WTC11 (cell line): ENCODE results near the gene SLC7A6. TPM values are rescaled to one million over a fixed set of nuclear protein-coding genes. Genes with fewer than 3 reads are reported as not detected.

Source experiments
- ATF1 ChIP-seq: sonication (generic); formaldehyde crosslinking; IDR thresholded peaks from 2 replicates; pipeline ENCODE4 v1.8.1; 2023; ENCODE audit warnings: mild to moderate bottlenecking, moderate library complexity, missing genetic modification reagents
- CREM ChIP-seq: sonication (generic); formaldehyde crosslinking; IDR thresholded peaks from 2 replicates; pipeline ENCODE4 v1.8.1; 2022; ENCODE audit warnings: mild to moderate bottlenecking, missing genetic modification reagents, moderate library complexity
- E2F5 ChIP-seq: sonication (generic); formaldehyde crosslinking; IDR thresholded peaks from 2 replicates; pipeline ENCODE4 v1.8.1; 2022; ENCODE audit warnings: mild to moderate bottlenecking, moderate library complexity, missing genetic modification reagents
- ETV6 ChIP-seq: sonication (generic); formaldehyde crosslinking; IDR thresholded peaks from 2 replicates; pipeline ENCODE4 v1.8.1; 2022; ENCODE audit warnings: mild to moderate bottlenecking, missing genetic modification reagents
- FOXK1 ChIP-seq: sonication (generic); formaldehyde crosslinking; IDR thresholded peaks from 2 replicates; pipeline ENCODE4 v1.8.0; 2022; ENCODE audit warnings: mild to moderate bottlenecking, moderate library complexity, missing genetic modification reagents
- FOXP1 ChIP-seq: sonication (generic); formaldehyde crosslinking; IDR thresholded peaks from 2 replicates; pipeline ENCODE4 v1.8.0; 2022; ENCODE audit warnings: missing genetic modification reagents, mild to moderate bottlenecking, moderate library complexity, borderline replicate concordance
- HMGXB4 ChIP-seq: sonication (generic); formaldehyde crosslinking; IDR thresholded peaks from 2 replicates; pipeline ENCODE4 v1.8.1; 2023; ENCODE audit warnings: mild to moderate bottlenecking, moderate library complexity, missing genetic modification reagents
- KAT7 ChIP-seq: sonication (generic); formaldehyde crosslinking; IDR thresholded peaks from 2 replicates; pipeline ENCODE4 v1.8.1; 2023; ENCODE audit warnings: missing genetic modification reagents, mild to moderate bottlenecking, borderline replicate concordance
- MXD4 ChIP-seq: fragments of 250-450 bp; sonication (Bioruptor Pico); IDR thresholded peaks from 2 replicates; pipeline ENCODE4 v1.8.0; 2021; ENCODE audit warnings: mild to moderate bottlenecking, moderate library complexity, borderline replicate concordance
- NFE2L1 ChIP-seq: sonication (generic); formaldehyde crosslinking; IDR thresholded peaks from 2 replicates; pipeline ENCODE4 v1.8.1; 2023; ENCODE audit warnings: missing genetic modification reagents
- NR1H2 ChIP-seq: sonication (generic); formaldehyde crosslinking; IDR thresholded peaks from 2 replicates; pipeline ENCODE4 v1.9.0; 2021; ENCODE audit warnings: mild to moderate bottlenecking, moderate library complexity, missing genetic modification reagents
- SOX15 ChIP-seq: fragments of 250-450 bp; sonication (Bioruptor Pico); IDR thresholded peaks from 2 replicates; pipeline ENCODE4 v1.9.0; 2021; ENCODE audit warnings: mild to moderate bottlenecking
- TCF7 ChIP-seq: sonication (generic); formaldehyde crosslinking; IDR thresholded peaks from 2 replicates; pipeline ENCODE4 v1.8.0; 2022; ENCODE audit warnings: mild to moderate bottlenecking, low read depth, missing genetic modification reagents, moderate library complexity
- TEAD1 ChIP-seq: sonication (generic); formaldehyde crosslinking; IDR thresholded peaks from 2 replicates; pipeline ENCODE4 v1.8.0; 2022; ENCODE audit warnings: mild to moderate bottlenecking, missing genetic modification reagents
- ZNF138 ChIP-seq: sonication (generic); formaldehyde crosslinking; conservative IDR thresholded peaks from 2 replicates; pipeline ENCODE4 v1.8.1; 2022; ENCODE audit warnings: mild to moderate bottlenecking, moderate library complexity, missing genetic modification reagents
- ZNF263 ChIP-seq: sonication (generic); formaldehyde crosslinking; IDR thresholded peaks from 2 replicates; pipeline ENCODE4 v1.8.1; 2022; ENCODE audit warnings: low read depth, mild to moderate bottlenecking, moderate library complexity, missing genetic modification reagents
- ZNF423 ChIP-seq: fragments of 250-450 bp; sonication (Bioruptor Pico); IDR thresholded peaks from 2 replicates; pipeline ENCODE4 v2.1.2; 2022; ENCODE audit warnings: mild to moderate bottlenecking, moderate library complexity
- total RNA-seq: library from RNA; stranded (reverse); gene quantifications from 3 replicates; pipeline ENCODE4 v1.2.3, GENCODE V29; 2021
- TF ChIP-seq, protein P1 (sequence below): sonication (generic); formaldehyde crosslinking; IDR thresholded peaks from 2 replicates; pipeline ENCODE4 v1.8.0; 2022; ENCODE audit warnings: missing genetic modification reagents
- TF ChIP-seq, protein P2 (sequence below): sonication (generic); formaldehyde crosslinking; IDR thresholded peaks from 2 replicates; pipeline ENCODE4 v1.8.0; 2022; ENCODE audit warnings: mild to moderate bottlenecking, missing genetic modification reagents
- TF ChIP-seq, protein P3 (sequence below): sonication (generic); formaldehyde crosslinking; IDR thresholded peaks from 2 replicates; pipeline ENCODE4 v1.8.0; 2023; ENCODE audit warnings: missing genetic modification reagents, mild to moderate bottlenecking, borderline replicate concordance
- TF ChIP-seq, protein P4 (sequence below): sonication (generic); formaldehyde crosslinking; IDR thresholded peaks from 2 replicates; pipeline ENCODE4 v1.8.1; 2023; ENCODE audit warnings: mild to moderate bottlenecking, missing genetic modification reagents, moderate library complexity
- TF ChIP-seq, protein P5 (sequence below): sonication (generic); formaldehyde crosslinking; IDR thresholded peaks from 2 replicates; pipeline ENCODE4 v1.8.1; 2022; ENCODE audit warnings: low read depth, mild to moderate bottlenecking, moderate library complexity, missing genetic modification reagents, borderline replicate concordance
- TF ChIP-seq, protein P6 (sequence below): sonication (generic); formaldehyde crosslinking; IDR thresholded peaks from 2 replicates; pipeline ENCODE4 v1.8.0; 2022; ENCODE audit warnings: mild to moderate bottlenecking, missing genetic modification reagents

The SLC7A6 gene
- total RNA-seq, 1 experiment from 2014 or later, result 27.4 TPM

DNA sequence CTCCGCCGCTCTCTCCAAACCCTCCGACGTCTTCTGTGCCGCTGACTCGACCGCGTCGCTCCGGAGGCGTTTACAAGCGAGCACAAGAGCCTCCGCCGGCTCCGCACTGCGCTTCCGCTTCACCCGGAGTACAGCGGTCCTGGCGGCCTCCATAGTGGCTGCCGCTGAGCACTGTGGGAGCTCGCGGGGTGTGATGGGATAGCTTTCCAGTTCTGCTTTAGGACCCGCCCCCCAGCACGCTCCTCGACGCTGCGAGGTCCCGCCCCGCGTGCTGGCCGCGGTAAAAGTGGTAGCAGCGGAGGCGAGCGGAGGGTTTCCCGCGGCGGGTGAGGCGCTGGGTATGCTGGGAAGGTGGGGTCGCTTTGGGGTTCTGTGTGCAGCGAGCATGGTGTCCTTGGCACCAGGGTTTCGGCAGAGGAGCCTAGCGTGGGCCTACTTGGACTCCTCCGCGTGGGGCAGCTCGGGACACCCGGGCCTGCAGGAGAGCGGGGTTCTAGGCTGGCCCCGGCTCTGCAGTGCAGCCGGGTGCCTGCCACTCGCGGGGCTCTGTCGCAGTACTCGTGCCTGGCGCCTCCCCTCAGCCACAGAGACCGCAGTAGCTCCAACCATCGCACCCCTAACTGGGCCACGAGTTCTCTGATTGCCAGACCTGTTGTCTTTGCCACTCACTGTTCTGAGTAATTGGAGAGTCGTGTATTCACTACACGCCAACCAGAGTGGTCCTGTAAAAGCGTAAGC is 46.6 kb downstream of the SLC7A6 start, which contains the start of the genes PRMT7 and SLC7A6OS (continued):
- TF ChIP-seq, protein P1, sequence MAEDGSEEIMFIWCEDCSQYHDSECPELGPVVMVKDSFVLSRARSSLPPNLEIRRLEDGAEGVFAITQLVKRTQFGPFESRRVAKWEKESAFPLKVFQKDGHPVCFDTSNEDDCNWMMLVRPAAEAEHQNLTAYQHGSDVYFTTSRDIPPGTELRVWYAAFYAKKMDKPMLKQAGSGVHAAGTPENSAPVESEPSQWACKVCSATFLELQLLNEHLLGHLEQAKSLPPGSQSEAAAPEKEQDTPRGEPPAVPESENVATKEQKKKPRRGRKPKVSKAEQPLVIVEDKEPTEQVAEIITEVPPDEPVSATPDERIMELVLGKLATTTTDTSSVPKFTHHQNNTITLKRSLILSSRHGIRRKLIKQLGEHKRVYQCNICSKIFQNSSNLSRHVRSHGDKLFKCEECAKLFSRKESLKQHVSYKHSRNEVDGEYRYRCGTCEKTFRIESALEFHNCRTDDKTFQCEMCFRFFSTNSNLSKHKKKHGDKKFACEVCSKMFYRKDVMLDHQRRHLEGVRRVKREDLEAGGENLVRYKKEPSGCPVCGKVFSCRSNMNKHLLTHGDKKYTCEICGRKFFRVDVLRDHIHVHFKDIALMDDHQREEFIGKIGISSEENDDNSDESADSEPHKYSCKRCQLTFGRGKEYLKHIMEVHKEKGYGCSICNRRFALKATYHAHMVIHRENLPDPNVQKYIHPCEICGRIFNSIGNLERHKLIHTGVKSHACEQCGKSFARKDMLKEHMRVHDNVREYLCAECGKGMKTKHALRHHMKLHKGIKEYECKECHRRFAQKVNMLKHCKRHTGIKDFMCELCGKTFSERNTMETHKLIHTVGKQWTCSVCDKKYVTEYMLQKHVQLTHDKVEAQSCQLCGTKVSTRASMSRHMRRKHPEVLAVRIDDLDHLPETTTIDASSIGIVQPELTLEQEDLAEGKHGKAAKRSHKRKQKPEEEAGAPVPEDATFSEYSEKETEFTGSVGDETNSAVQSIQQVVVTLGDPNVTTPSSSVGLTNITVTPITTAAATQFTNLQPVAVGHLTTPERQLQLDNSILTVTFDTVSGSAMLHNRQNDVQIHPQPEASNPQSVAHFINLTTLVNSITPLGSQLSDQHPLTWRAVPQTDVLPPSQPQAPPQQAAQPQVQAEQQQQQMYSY (CRISPR knock-in tag), result no peak
- TF ChIP-seq, protein P2, sequence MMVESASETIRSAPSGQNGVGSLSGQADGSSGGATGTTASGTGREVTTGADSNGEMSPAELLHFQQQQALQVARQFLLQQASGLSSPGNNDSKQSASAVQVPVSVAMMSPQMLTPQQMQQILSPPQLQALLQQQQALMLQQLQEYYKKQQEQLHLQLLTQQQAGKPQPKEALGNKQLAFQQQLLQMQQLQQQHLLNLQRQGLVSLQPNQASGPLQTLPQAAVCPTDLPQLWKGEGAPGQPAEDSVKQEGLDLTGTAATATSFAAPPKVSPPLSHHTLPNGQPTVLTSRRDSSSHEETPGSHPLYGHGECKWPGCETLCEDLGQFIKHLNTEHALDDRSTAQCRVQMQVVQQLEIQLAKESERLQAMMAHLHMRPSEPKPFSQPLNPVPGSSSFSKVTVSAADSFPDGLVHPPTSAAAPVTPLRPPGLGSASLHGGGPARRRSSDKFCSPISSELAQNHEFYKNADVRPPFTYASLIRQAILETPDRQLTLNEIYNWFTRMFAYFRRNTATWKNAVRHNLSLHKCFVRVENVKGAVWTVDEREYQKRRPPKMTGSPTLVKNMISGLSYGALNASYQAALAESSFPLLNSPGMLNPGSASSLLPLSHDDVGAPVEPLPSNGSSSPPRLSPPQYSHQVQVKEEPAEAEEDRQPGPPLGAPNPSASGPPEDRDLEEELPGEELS, result peak; percentile 84
- TF ChIP-seq MXD4 (CRISPR knock-in tag), result no peak
- TF ChIP-seq ZNF423, result no peak
- TF ChIP-seq, protein P3, sequence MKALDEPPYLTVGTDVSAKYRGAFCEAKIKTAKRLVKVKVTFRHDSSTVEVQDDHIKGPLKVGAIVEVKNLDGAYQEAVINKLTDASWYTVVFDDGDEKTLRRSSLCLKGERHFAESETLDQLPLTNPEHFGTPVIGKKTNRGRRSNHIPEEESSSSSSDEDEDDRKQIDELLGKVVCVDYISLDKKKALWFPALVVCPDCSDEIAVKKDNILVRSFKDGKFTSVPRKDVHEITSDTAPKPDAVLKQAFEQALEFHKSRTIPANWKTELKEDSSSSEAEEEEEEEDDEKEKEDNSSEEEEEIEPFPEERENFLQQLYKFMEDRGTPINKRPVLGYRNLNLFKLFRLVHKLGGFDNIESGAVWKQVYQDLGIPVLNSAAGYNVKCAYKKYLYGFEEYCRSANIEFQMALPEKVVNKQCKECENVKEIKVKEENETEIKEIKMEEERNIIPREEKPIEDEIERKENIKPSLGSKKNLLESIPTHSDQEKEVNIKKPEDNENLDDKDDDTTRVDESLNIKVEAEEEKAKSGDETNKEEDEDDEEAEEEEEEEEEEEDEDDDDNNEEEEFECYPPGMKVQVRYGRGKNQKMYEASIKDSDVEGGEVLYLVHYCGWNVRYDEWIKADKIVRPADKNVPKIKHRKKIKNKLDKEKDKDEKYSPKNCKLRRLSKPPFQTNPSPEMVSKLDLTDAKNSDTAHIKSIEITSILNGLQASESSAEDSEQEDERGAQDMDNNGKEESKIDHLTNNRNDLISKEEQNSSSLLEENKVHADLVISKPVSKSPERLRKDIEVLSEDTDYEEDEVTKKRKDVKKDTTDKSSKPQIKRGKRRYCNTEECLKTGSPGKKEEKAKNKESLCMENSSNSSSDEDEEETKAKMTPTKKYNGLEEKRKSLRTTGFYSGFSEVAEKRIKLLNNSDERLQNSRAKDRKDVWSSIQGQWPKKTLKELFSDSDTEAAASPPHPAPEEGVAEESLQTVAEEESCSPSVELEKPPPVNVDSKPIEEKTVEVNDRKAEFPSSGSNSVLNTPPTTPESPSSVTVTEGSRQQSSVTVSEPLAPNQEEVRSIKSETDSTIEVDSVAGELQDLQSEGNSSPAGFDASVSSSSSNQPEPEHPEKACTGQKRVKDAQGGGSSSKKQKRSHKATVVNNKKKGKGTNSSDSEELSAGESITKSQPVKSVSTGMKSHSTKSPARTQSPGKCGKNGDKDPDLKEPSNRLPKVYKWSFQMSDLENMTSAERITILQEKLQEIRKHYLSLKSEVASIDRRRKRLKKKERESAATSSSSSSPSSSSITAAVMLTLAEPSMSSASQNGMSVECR (CRISPR knock-in tag), result peak; percentile 97
- TF ChIP-seq KAT7 (CRISPR knock-in tag), result peak; percentile 63; the same call in 1 of the 2 replicates
- TF ChIP-seq, protein P4, sequence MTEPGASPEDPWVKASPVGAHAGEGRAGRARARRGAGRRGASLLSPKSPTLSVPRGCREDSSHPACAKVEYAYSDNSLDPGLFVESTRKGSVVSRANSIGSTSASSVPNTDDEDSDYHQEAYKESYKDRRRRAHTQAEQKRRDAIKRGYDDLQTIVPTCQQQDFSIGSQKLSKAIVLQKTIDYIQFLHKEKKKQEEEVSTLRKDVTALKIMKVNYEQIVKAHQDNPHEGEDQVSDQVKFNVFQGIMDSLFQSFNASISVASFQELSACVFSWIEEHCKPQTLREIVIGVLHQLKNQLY (CRISPR knock-in tag), result 0 out of 2 replicates have a peak, but pooled peaks have one; percentile 15
- peak; percentile 78; the same call in 1 of the 2 replicates for TF ChIP-seq HMGXB4 (CRISPR knock-in tag)
- TF ChIP-seq ZNF263 (CRISPR knock-in tag), result no peak
- TF ChIP-seq FOXP1 (CRISPR knock-in tag), result peak; percentile 93
- TF ChIP-seq, protein P5, sequence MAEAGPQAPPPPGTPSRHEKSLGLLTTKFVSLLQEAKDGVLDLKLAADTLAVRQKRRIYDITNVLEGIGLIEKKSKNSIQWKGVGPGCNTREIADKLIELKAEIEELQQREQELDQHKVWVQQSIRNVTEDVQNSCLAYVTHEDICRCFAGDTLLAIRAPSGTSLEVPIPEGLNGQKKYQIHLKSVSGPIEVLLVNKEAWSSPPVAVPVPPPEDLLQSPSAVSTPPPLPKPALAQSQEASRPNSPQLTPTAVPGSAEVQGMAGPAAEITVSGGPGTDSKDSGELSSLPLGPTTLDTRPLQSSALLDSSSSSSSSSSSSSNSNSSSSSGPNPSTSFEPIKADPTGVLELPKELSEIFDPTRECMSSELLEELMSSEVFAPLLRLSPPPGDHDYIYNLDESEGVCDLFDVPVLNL, result peak; percentile 64; the same call in 1 of the 2 replicates
- no peak for TF ChIP-seq SOX15 (CRISPR knock-in tag)
- peak; percentile 79; the same call in 1 of the 2 replicates for TF ChIP-seq ATF1 (CRISPR knock-in tag)
- no peak for TF ChIP-seq CREM
- TF ChIP-seq ETV6 (CRISPR knock-in tag), result peak; percentile 75
- peak; percentile 89; the same call in 1 of the 2 replicates for TF ChIP-seq NR1H2 (CRISPR knock-in tag)
- TF ChIP-seq, protein P6, sequence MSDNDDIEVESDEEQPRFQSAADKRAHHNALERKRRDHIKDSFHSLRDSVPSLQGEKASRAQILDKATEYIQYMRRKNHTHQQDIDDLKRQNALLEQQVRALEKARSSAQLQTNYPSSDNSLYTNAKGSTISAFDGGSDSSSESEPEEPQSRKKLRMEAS (CRISPR knock-in tag), result peak; percentile 97
- TF ChIP-seq NFE2L1 (CRISPR knock-in tag), result peak; percentile 92
- peak; percentile 81; the same call in 1 of the 2 replicates for TF ChIP-seq ZNF138 (CRISPR knock-in tag)
- TF ChIP-seq FOXK1, result peak; percentile 81
- TF ChIP-seq TEAD1 (CRISPR knock-in tag), result peak; percentile 97
- TF ChIP-seq E2F5 (CRISPR knock-in tag), result peak; percentile 93
- TF ChIP-seq TCF7 (CRISPR knock-in tag), result 0 out of 2 replicates have a peak, but pooled peaks have one; percentile 76
